ENCODE results near the gene OPRL1. TPM values are rescaled to one million over a fixed set of nuclear protein-coding genes. Genes with fewer than 3 reads are reported as not detected.

The OPRL1 gene
- total and polyA plus RNA-seq, 2 of the 8 experiments (the other 6 are each of a cell fraction or from before 2014, with no cell fraction given): 0.63 to 0.98 TPM

DNA sequence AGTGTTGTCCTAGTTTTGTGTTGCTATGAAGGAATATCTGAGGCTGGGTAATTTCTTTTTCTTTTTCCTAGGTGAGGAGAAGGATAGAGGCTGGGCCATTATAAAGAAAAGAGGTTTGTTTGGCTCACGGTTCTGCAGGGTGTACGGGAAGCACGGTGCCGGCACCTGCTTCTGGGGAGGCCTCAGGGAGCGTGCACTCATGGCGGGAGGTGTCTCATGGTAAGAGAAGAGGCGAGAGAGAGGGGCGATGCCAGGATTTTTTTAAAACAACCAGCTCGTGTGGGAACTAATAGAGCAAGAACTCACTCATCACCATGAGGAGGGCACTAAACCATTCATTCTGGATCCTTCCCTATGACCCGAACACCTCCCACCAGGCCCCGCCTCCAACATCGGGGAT, 41.7 kb downstream of the OPRL1 start:
- Histone ChIP-seq H2AK5ac (ENCODE audit: low read depth, low read length) (no peak overlapping the region), H4K5ac (ENCODE audit: insufficient read length, low read depth, low read length) (no peak overlapping the region), H3K4me1 (replicated peaks in 1 of 4; ENCODE audit: control insufficient read depth in 3 of 4, insufficient read depth in 4 of 4, low read length in 3 of 4) (no peaks in the 10 kb centered on the region; a peak in 2 of 7 replicates), H3K23ac (ENCODE audit: insufficient read length) (no peak overlapping the region), H3K18ac (ENCODE audit: extremely low read depth, low read length) (no peak overlapping the region), H3K14ac (ENCODE audit: insufficient read length) (no peak overlapping the region), H3K79me2 (ENCODE audit: control insufficient read depth in 1 of 2, insufficient read depth in 2 of 2, low read length in 2 of 2) (no peaks in the 10 kb centered on the region), H3K56ac (replicated peaks; ENCODE audit: insufficient read length, low read depth, low read length) (no peak overlapping the region), H2BK20ac (ENCODE audit: low read length) (no peak overlapping the region), H4K20me1 (replicated peaks in 1 of 2; ENCODE audit: control insufficient read depth in 1 of 2, insufficient read depth in 2 of 2, low read length in 2 of 2) (no peaks in the 10 kb centered on the region), H3K27me3 (replicated peaks in 1 of 4; ENCODE audit: control insufficient read depth in 3 of 4, extremely low read depth in 1 of 4, insufficient read depth in 3 of 4, low read length in 3 of 4) (no peaks in the 10 kb centered on the region; a peak in 2 of 7 replicates), H3K4ac (replicated peaks; ENCODE audit: insufficient read length, low read depth, low read length) (no peak overlapping the region), H3K23me2 (ENCODE audit: low read depth, low read length) (no peaks in the 10 kb centered on the region), H3K9me3 (ENCODE audit: insufficient read depth in 2 of 2, low read depth in 1 of 2, low read length in 1 of 2) (no peaks in the 10 kb centered on the region), H2BK15ac (ENCODE audit: low read length) (no peak overlapping the region), H3K4me3 (ENCODE audit: extremely low read depth in 1 of 4, insufficient read depth in 2 of 4, low read depth in 3 of 4, low read length in 4 of 4) (no peak overlapping the region), H4K8ac (ENCODE audit: extremely low read depth, insufficient read depth, low read length) (no peak overlapping the region), H4K91ac (replicated peaks; ENCODE audit: insufficient read length, low read length) (no peak overlapping the region), H2BK120ac (replicated peaks; ENCODE audit: low read depth, low read length) (no peak overlapping the region), H2BK12ac (ENCODE audit: low read depth, low read length) (no peak overlapping the region), H2BK5ac (ENCODE audit: low read depth, low read length) (no peak overlapping the region), H2AFZ (ENCODE audit: low read length) (no peak overlapping the region), H3K27ac (ENCODE audit: low read depth, low read length) (no peak overlapping the region), H3K79me1 (ENCODE audit: low read depth, low read length) (no peaks in the 10 kb centered on the region), H3K4me2 (ENCODE audit: insufficient read depth in 1 of 2, low read depth in 2 of 2, low read length in 2 of 2) (no peak overlapping the region), H3K36me3 (ENCODE audit: control insufficient read depth in 2 of 4, insufficient read depth in 4 of 4, low read length in 3 of 4) (no peaks in the 10 kb centered on the region), H3K9ac (replicated peaks in 1 of 4; ENCODE audit: extremely low read depth in 1 of 4, low read depth in 3 of 4, low read length in 3 of 4) (no peak overlapping the region)
- POLR2A ChIA-PET (ENCODE audit: partially characterized antibody): no interaction called here
- CTCF ChIA-PET (ENCODE audit: partially characterized antibody): interaction anchor here (1.3 to 10.1 kb wide), 9 partner anchors 13 to 141 kb away, joined by 4 to 144 read pairs (median 10); partner anchors contain the start of genes LKAAEAR1, NPBWR2, OPRL1 and PRPF6
- DNase-seq (ENCODE audit: low read depth in 1 of 2, low spot score in 2 of 2): no peak
- no peak for TF ChIP-seq HDAC6 (IDR thresholded peaks at IDR 0.05; ENCODE audit: low read depth, low read length)
- TF ChIP-seq CTBP2 (IDR thresholded peaks at IDR 0.05; ENCODE audit: borderline replicate concordance, insufficient read depth, insufficient read length, low read length): no peak
- TF ChIP-seq TCF12 (IDR thresholded peaks at IDR 0.05; ENCODE audit: low read depth, low read length): no peak
- no peak for TF ChIP-seq ASH2L (IDR thresholded peaks at IDR 0.05; ENCODE audit: low read length)
- no peak for TF ChIP-seq BRCA1 (IDR thresholded peaks at IDR 0.05; ENCODE audit: low read depth, low read length)
- TF ChIP-seq HDAC2 (IDR thresholded peaks at IDR 0.05; ENCODE audit: borderline replicate concordance in 1 of 2, low read depth in 2 of 2, low read length in 2 of 2): no peak
- TF ChIP-seq SP1 (IDR thresholded peaks at IDR 0.05; ENCODE audit: low read depth, low read length): no peak
- 95% methylated on average over 12 of the region's 12 CpGs; no CpG with 5 or more reads in 1 of the 2 experiments for WGBS, 2 experiments (ENCODE audit: extremely low coverage in 1 of 2, insufficient coverage in 1 of 2, insufficient read length in 1 of 2, insufficient replicate concordance in 2 of 2, low coverage in 1 of 2, low lambda C conversion rate in 2 of 2, missing lambda C conversion rate in 1 of 2)
- no peak for FAIRE-seq
